Stimulated activated naive CD8-positive, alpha-beta T cell treated with anti-CD3 and anti-CD28 coated beads, Interleukin-15, Interleukin-2, amounts not matched to agents 100 U/mL and 50 U/mL, for 24 hours (primary cell): ENCODE measurements around the gene NDST1.

ENCODE experiments used
- ATAC-seq: fragments of 150-1000 bp; cut with Tn5 transposase; one replicate; pipeline ENCODE4 v1.10.0; 2021
- DNase-seq: peaks from one replicate; pipeline ENCODE4 v3.0.0; 2021

NDST1 gene

DNA sequence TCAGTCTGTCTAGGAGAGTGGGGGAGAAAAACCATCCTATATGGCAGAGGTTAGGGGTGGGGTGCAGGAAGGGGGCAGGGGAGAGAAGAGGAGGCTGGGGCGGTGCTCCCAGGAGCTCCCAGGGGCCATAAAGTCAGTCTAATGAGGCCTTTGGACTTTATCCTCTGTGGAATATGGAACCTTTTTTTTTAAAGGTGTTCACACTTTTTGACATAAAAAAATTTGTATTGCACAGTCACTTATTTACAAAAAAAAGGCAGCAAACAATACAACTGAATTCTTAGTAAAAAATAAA, 80.6 kb downstream of the NDST1 start:
- DNase-seq (no peak), ATAC-seq (no peak)

DNA sequence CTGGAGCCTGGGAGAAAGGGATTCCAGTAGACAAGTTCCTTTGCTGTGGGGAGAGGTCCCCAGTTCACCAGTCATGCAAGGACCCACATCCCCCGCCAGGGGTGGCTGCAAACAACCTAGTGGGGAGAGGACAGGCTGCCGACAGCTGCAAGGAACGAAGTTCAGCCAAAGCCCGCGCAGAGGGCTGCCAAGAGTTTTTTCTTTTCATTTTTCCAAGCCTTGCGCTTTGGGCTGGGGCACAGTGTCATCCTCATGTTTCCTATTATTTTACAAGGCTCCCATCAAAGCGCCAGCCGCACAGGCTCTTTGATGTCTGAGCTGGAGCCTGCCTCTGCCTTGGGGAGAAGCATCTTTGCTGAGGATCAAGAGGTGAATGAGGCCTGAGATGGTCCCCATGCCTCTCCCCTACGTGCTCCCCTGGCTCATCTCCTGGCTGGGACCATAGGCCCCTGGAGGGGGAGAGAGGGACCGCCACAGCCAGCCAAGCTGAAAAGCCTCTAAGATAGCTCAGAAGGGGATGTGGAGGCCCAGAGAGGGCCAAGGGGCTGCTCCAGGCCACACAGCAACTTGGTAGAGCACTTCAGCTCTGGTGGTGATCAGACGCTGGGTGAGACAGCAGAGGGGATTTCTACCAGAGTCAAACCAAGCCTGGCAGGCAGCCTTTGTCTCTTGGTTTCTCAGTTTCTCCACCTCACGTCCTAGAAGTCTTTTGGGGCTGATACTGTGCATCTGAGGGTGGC, 82.1 kb downstream of the NDST1 start:
- no peak for DNase-seq
- no peak for ATAC-seq

- DNase-seq (no peak), ATAC-seq (no peak)
These were observed 83.2 kb downstream of the NDST1 start for GRCh38 chr5:150590979-150591695.

DNA sequence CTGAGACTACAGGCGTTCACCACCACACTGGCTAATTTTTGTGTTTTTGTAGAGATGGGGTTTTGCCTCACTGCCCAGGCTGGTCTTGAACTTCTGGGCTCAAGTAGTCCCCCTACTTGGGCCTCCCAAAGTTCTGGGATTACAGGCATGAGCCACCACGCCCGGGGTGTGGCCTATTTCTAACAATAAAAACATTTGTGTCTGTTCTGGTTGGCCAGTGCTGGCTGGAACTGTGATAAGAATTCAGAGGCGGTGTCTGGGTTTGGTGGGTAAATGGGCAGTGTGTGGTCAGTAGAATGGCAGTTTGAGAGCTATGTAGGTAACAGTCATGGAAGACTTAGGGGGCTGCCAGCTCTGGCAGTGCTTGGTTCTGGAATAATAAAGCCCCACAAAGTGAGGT, 85.7 kb downstream of the NDST1 start:
- DNase-seq (no peak), ATAC-seq (no peak)

DNA sequence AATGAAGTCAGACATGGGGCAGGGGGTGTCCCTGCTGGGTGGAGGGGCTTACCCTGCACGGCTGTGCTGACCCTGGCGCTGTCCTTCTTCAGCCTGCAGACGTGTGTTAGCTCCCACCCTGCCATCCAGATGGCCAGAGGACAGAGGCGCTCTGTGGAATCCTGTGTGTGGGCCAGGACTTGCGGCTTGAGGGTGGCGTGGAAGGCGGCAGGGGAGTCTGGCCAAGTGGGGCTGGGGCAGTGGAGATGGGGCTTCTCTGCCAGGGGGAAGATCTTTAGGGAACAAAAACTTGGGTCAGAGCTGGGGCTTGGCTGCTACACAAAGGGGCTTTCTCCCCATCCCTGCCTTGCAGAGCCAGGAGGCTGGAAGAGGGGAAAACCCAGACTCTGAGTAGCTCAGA, 86.1 kb downstream of the NDST1 start:
- ATAC-seq (no peak), DNase-seq (no peak)

DNA sequence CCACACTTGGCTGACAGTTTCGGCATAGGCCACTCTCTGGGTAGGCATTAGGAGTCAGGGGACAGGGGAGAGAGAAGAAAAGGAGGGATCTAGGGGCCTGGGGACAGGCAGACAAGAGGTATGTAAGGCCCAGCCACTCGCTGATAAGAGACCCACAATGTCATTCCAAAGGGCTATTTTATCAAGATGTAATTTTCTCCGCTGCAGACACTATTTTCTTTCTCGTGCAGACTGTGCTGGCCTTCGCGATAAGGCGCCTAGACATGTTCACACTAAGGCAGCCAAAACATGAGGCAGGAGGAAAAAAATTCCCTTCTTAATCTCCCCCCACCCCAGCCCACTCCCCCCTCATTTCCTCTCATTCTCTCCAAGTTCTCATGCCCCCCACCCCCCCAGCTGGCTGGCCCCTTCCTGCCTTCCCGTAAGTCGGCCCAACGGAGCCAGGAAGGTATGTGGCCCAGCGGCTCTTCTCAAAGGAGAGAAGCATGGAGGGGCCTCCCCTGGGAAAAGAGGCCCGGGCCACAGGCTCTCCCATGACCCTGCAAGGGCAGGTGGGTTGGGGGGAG, 87.6 kb downstream of the NDST1 start:
- DNase-seq (no peak), ATAC-seq (no peak)

DNA sequence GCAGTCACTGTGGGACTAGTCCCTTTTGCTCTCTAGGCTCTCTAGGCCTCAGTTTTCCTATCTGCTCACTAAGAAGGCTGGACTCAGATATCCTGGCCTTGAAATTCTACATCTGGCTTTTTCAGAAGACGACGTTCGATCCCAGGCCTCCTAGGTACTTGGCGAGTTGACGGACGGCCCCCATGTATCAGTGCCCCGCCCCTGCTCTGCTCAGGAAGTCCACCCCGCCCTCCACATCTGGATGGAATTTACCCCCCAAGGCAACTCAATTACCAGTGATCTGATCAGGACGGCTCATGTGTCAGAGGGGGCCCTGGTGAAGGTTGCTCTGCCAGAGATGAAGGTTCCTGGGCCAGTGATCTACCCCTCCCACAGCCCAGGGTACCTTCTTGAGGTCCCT, 88.4 kb downstream of the NDST1 start:
- no peak for ATAC-seq
- no peak for DNase-seq

DNA sequence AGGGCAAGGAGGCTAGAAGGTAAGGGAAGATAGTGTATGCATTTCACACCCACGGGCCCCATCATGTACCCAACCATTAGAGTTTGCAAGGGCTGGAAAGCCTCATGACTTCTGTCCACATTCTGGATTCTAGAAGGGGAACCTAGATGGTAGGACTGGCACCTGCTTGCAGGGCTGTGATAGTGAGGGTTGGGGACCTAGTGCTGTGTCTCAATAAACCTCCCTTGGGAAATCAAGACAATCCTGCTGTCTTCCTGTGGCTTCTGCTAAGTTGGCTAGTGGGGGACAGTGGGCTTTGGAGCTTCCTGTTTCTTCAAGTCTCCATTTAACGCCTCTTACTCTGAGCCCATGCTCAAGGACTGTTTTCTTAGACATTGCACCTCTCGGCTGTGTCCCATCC, 88.9 kb downstream of the NDST1 start:
- DNase-seq (no peak), ATAC-seq (no peak)

DNA sequence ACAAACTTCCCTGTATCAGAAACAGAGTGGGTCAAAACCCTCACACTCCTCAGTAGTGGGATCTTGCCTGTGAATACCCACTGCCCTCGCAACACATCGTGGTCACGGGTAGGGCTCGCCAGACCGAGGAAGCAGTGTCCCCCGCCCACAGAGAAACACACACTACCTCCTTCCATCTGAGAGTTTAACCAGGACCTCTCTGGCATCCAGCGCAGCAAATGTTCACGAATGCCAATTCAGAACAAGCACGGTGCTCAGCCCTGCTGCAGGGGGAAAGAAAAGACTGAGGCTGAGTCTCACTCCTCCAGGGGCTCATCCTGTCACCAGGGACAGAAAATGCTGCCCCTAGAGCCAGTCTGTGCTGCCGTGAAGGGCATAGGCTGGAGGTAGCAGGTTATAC, 90.1 kb downstream of the NDST1 start:
- no peak for DNase-seq
- no peak for ATAC-seq

DNA sequence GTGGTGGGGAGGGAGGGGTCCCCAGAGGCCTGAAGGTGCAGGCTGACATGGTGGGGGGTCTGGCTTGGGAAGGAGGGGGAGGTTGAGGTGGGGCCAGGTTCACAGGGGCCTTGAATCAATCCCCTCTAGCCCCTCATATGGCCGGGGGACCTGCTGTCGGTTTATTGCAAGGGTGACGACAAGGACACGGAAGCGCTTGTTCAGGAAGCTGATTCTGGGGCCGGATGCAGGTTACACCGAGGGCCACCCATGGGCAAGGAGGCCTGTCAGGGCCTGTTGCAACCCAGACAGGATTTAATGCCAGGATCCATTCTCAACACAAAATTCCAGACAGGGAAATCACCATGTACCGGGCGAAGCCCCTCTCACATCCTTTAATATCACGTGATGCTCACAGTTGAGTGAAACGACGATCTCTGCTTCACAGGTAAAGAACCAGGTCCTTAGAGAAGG, 90.9 kb downstream of the NDST1 start:
- no peak for ATAC-seq
- no peak for DNase-seq

GRCh38 chr5:150599281-150599680, 91.3 kb downstream of the NDST1 start:
- ATAC-seq = no peak
- no peak for DNase-seq

DNA sequence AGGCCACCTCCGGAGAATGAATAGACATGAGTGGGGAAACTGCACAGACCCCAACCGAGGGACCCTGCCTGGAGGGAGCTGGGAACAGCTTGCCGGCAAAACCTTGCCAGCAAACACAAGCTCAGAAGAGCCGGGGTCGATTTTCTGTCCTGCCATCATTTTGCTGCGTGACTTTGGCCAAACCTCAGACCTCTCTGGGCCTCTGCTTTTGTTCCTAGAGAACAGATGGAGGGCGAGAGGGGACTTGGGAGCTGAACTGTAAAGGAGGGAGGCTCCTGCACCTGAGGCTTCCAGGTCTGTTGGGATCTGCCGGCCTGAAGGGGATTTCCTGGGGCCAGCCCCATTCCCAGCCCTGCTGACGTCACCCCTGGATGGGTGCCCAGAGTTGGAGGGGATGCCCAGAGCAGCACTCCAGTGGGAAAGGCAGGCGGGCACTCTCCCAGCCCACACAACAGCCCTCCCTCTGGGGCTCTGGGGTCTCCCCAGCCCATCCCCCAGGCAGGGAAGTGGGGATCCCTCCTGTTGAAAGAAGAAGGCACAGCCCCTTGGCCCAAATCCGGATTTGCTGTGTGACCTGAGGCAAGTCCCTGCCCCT, 92.1 kb downstream of the NDST1 start:
- no peak for DNase-seq
- no peak for ATAC-seq

- ATAC-seq (no peak), DNase-seq (no peak)
These were observed 92.9 kb downstream of the NDST1 start for GRCh38 chr5:150600616-150601490.

- ATAC-seq (no peak), DNase-seq (no peak)
These were observed 93.8 kb downstream of the NDST1 start for GRCh38 chr5:150601491-150602345.

GRCh38 chr5:150603052-150603451, 95.1 kb downstream of the NDST1 start:
- ATAC-seq = no peak
- no peak for DNase-seq

DNA sequence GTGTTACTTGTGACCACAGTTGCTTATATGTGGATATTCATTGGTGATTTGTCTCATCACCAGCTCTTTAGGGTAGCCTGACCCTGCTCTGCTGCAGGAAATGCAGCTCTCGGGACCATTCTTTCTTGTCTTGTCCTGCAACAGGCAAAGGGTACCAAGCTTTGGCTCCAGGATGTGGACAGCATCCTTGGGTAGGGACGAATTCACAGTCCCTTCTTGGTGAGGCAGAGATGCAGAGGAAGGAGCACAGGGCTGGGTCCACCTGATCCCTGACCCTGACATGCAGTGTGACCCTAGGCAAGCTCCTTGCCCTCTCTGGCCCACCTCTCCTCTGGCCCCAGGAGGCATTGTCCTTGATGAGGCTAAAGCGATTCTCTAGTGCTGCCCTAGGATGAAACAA, 95.6 kb downstream of the NDST1 start:
- no peak for ATAC-seq
- no peak for DNase-seq

- DNase-seq (no peak), ATAC-seq (no peak)
These were observed 96.1 kb downstream of the NDST1 start for GRCh38 chr5:150604010-150604409.

DNA sequence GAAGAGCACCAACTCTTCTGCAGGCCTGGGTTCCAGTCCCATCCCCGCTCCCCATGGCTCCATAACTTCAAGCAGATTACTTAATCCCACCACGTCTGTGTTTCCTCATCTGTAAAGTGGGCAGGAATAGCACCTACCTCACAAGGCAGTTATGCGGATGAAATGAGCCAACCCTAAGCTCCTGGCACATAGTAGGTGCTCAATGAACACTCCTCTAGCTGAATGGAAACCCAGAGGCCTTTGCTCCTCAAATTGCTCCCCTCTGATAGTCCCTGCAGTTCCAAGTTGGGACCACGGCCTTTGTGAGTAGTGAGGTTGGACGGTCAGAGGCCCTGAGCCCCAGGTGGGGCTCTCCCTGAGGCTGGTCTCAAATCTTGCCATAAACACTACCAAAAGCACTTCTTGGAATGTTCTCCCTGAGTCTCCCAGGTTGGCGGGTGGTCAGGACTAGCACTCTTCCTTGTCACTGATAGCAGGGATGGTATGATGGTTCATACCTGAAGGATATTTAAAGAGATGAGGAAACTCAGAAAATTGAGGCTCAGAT, 97.0 kb downstream of the NDST1 start:
- ATAC-seq (no peak), DNase-seq (no peak)

DNA sequence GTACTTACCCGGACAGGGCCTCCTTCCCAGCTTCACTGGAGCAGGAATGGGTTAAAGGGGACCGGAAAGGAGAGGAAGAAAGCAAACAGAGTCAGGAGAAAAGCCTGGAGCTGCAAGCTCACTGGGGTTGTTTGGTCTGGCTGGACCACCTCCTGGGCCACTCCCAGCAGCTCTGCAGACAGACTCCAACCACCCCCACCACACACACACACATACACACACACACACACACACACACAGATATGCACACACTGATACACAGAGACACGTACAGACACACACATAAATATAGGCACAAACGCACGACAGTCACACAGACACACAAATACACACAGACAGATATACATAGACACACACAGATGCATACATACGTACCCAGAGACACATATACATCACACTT, 97.6 kb downstream of the NDST1 start:
- DNase-seq (no peak), ATAC-seq (no peak)

GRCh38 chr5:150606476-150606875, 98.5 kb downstream of the NDST1 start:
- no peak for DNase-seq
- ATAC-seq = no peak

DNA sequence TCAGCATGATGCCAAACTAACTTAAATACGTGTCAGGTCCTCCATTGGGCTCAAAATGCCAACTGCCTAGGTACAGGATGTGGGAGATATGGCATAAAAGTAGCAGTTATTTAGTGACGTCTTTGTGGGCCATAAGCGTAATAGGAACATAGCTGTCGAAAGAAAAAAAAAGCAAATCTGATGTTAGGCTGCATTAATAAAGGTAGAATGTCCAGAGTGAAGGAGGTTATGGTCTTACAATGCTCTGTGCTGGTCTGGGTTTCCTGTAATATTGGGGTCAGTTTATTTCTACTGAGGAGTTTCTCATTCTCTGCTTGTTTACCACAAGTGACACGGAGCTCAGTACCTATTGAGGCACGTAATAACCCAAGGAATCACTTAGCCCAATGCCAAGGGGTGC, 99.2 kb downstream of the NDST1 start:
- DNase-seq = no peak
- no peak for ATAC-seq
